Mononuclear cell (primary cell): ENCODE measurements around the gene SLC48A1. TPM values are rescaled to one million over a fixed set of nuclear protein-coding genes. Genes with fewer than 3 reads are reported as not detected.

Experiments used
- H3K27me3 ChIP-seq: 2 replicates; pipeline ENCODE4 v1.6.0; 2011; ENCODE audit warnings: low read length, control low read depth; ENCODE audit not compliant: insufficient read depth
- H3K4me1 ChIP-seq: 2 replicates; pipeline ENCODE4 v1.5.1; 2011; ENCODE audit warnings: mild to moderate bottlenecking, low read length, control low read depth; ENCODE audit not compliant: insufficient read depth
- H3K4me3 ChIP-seq: 2 replicates; pipeline ENCODE4 v1.5.1; 2011; ENCODE audit warnings: mild to moderate bottlenecking, low read length, moderate library complexity
- H3K9me3 ChIP-seq: 2 replicates; pipeline ENCODE4 v1.5.1; 2011; ENCODE audit warnings: low read depth, mild to moderate bottlenecking, control low read depth, low read length
- total RNA-seq: library from RNA; depleted of rRNA; stranded (reverse); fragments of >200 nt; gene quantifications from one replicate; pipeline ENCODE4 v1.2.3, GENCODE V29; 2012

SLC48A1 gene
- total RNA-seq, 1 donor: 3.8 TPM

DNA sequence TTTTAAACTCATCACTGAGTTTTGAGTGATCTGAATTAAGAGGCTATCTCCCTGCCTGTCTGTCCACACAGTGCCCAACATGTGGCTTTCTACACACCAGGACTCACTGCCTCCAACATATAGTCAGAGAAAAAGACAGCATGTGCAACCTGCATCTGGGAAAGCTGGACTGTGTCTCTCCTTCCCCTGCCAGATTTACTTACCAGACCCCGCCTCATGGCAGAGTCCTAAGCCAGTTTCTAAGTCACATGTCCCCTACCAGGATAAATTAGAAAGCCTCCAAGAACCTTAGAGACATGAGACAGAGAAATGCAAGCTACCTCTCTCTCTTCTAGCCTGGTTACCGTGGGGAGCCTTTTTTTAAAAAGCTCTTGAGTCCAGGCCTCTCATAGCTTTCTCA lies 49.4 kb downstream of the SLC48A1 start:
- Histone ChIP-seq H3K9me3 (no peaks in the 10 kb centered on the region), H3K27me3 (no peaks in the 10 kb centered on the region), H3K4me3 (no peak overlapping the region), H3K4me1 (peaks cover 84% of the 10 kb centered on the region)

DNA sequence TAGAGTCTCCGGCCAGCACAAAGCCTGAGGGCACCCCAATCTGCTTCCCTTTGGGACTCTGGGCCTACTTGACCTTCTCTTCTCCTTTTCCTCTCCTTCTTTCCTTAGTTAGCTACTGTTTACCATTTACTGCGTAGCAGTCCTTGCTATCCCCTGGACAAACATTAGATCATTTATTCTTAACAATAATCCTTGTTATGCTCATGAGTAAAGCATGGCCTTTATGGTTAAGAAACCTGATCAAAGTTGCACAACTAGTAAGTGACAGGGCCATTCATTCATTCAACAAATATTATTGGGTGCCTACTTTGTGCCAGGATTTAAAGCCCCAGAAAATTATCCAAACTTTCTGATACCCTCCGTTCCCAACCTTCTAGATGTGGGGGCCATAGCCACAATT lies 49.8 kb downstream of the SLC48A1 start:
- Histone ChIP-seq H3K4me1 (peaks cover 84% of the 10 kb centered on the region), H3K9me3 (no peaks in the 10 kb centered on the region), H3K27me3 (no peaks in the 10 kb centered on the region), H3K4me3 (no peak overlapping the region)

DNA sequence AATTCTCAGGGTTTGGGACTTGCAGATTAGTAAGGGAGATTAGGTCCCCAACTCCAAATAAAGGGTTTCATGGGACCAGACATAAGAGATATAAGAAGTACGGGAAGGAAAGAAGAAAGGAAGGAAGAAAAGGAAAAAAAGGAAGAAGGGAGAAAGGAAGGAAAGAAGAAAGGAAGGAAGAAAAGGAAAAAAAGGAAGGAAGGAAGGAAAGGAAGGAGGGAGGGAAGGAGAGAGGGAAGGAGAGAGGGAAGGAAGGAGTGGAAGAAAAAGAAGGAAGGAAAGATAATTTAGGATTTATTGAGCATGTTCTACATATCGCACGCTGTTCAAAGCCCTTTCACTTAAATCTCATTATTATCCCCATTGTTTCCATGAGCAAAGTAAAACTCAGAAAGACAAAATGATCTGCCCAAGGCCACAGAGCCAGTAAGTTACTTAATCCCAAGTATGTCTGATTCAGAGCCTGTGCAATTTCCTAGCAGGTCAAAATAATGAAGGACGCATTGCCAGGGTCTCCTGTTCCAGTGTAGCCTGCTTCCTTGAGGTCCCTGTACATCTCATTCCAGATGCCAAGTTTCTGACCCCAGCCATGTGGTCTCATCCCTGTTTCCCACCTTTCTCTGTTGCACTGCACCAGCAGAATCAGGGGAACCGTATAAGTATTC lies 50.5 kb downstream of the SLC48A1 start:
- H3K4me3 ChIP-seq: no peak overlapping the region
- H3K4me1 ChIP-seq: peaks cover 84% of the 10 kb centered on the region
- no peaks in the 10 kb centered on the region for H3K9me3 ChIP-seq
- H3K27me3 ChIP-seq: no peaks in the 10 kb centered on the region

DNA sequence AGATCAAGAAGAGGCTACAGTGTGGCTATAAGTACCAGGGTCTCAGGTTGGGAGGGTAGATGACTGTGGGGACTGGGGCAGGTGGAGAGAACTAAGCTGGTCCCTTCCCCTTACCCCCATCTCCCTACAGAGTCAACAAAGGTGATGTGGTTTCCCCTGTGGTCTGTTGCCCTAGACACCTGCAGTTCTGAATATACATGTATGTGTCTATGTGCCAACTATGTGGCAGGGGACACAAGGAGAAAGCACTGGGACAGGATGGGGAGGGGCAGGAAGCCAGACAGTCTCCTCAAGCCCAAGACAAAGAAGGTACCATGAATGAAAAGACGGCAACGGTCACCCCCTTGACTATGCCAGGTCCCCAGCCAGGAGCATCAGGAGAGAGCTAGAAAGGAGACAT lies 51.2 kb downstream of the SLC48A1 start:
- peaks cover 85% of the 10 kb centered on the region for H3K4me1 ChIP-seq
- no peak overlapping the region for H3K4me3 ChIP-seq
- H3K9me3 ChIP-seq: no peaks in the 10 kb centered on the region
- no peaks in the 10 kb centered on the region for H3K27me3 ChIP-seq

DNA sequence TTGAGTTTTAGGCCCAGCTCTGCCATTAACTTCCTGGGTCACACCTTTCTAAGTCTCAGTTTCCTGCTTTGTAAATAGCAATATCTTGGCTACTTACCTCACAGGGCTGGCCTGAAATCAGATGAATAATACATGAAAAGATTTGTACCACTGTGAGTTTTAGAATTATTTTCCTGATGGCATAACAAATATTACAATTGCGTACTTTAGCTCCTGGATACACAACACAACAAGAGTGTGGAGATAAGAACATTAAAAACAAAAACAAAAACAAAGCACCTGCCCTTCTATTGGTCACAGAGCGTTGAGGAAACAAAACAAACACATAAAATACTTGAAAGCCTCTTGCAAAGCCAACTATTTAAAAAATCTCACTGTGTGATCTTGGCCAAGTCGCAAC lies 51.6 kb downstream of the SLC48A1 start:
- Histone ChIP-seq H3K4me1 (peaks cover 90% of the 10 kb centered on the region), H3K4me3 (no peak overlapping the region), H3K27me3 (no peaks in the 10 kb centered on the region), H3K9me3 (no peaks in the 10 kb centered on the region)

DNA sequence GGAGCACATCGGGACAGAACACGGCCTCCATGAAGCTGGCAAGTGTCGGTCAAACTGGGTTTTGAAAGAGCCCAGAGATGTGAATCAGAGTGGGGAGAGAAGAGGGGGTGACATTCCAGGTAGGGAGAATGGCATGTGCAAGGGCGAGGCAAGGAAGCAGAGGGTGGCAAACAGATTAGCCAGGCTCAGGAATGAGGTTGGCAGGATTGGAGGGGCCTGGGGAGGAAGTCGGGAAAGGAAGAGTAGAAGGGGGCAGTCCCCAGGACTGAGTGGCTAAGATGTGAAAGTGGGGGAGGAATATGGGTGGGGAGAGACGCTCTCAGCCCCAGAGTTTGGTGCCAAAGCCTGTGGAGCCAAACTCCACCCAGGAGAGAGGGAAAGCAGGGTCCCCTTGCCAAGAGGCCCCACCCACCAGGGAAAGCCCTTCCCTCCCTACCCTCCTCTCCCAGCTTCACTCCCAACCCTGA lies 52.2 kb downstream of the SLC48A1 start:
- Histone ChIP-seq H3K4me3 (no peak overlapping the region), H3K4me1 (peaks cover 93% of the 10 kb centered on the region), H3K27me3 (no peaks in the 10 kb centered on the region), H3K9me3 (no peaks in the 10 kb centered on the region)

DNA sequence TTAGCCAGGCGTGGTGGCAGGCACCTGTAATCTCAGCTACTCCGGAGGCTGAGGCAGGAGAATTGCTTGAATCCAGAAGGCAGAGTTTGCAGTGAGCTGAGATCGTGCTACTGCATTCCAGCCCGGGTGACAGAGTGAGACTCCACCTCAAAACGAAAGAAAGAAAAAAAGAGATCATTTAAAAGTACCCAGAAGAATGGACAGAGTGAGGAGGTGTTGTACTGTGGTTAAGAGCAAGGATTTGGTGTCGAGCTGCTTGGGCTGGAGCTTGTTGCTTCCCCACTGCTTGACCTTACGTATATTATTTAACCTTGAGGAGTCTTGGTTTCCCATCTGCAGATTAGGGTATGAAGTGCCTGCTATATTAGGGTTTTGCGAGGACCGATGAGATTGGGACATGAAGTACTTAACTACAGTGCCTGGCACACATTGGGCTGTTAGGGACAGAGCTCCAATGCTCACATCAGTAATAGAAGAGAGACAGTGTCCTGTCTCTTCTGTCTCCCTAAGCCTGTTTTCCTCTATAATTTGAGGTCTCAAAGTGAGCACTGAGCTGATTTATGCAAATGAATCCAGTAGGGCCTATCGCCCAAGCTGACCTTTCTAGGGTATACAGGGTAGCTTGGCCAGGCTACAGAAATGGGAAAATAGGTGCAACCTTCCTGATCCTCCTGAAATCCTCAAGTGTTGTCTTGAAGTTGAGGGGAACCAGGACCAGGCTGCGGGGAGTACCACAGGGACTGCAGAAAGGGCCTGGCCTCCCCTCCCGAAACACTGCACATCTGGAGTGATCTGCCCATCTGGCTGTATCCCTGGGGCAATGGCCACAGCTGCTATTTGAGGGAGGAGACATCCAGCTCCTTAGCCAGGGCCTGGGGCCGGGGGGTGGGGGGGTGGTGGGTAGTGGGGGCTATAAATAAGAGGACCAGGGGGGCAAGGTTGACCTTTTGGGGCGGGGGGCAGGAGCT lies 55.3 kb downstream of the SLC48A1 start:
- no peak overlapping the region for H3K4me3 ChIP-seq
- no peaks in the 10 kb centered on the region for H3K27me3 ChIP-seq
- H3K9me3 ChIP-seq: no peaks in the 10 kb centered on the region
- H3K4me1 ChIP-seq: peaks cover 92% of the 10 kb centered on the region

DNA sequence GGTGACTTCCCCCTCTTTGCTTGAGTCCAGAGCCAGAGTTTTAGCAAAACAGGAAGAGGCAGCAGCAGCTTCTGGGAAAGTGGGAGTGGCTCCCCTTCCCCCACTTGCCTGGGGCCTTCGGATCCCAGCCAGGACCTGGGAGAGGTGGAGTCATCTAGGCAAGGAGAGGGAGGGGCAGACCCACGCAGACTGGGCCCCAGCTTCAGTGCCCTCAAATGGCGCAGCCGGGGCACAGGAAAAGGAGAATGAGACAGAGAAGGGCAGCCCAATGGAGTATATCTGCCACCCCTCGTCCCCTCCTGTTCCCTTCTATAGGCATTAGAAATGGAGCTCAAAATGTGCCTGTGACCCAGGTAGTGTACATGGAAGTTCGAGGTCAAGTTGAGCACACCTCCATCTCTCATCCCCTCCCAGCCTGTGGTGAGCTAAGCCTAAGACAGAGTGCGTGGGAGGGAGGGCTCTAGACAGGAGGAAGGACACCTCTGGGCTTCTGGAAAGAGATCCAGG lies 56.0 kb downstream of the SLC48A1 start:
- Histone ChIP-seq H3K9me3 (no peaks in the 10 kb centered on the region), H3K4me1 (peaks cover 92% of the 10 kb centered on the region), H3K27me3 (no peaks in the 10 kb centered on the region), H3K4me3 (no peak overlapping the region)

DNA sequence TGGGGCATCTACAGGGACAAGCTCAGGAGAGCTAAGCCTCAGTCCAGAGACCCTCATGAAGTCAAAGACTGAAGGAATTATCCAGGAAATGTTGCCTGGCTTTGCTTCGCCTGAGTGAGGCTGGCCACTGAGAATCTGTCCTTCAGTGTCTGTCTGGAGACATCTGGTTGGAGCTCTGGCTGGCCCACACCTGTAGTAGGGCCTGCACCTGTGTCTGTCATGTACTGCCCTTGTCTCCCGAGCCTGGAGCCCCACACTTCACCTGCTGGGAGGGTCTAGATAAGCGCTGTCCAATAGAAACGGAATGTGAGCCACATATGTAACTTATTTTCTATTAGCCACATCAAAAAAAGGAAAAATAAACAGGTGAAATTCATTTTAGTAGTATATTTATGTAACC lies 56.5 kb downstream of the SLC48A1 start:
- H3K4me3 ChIP-seq: no peak overlapping the region
- H3K4me1 ChIP-seq: peaks cover 92% of the 10 kb centered on the region
- H3K9me3 ChIP-seq: no peaks in the 10 kb centered on the region
- no peaks in the 10 kb centered on the region for H3K27me3 ChIP-seq

Other genes with a start within 250 kb of the SLC48A1 start
- gene RPAP3, start 67.2 kb upstream of the SLC48A1 start, total RNA-seq: 14.7 TPM
- not detected for gene ENDOU, start 47.7 kb upstream of the SLC48A1 start, total RNA-seq
- 0.42 TPM for gene RAPGEF3, start 14.4 kb upstream of the SLC48A1 start, total RNA-seq
- gene HDAC7, start 46.7 kb downstream of the SLC48A1 start, total RNA-seq: 25.4 TPM
- 6.0 TPM for gene VDR, start 131.8 kb downstream of the SLC48A1 start, total RNA-seq
- 17.3 TPM for gene TMEM106C, start 190.4 kb downstream of the SLC48A1 start, total RNA-seq
- not detected for gene COL2A1, start 231.2 kb downstream of the SLC48A1 start, total RNA-seq